Neural cell (in vitro differentiated cells): ENCODE results near the gene TGFBR2.

Source experiments
- CTCF ChIP-seq: fragments of 450-650 bp; IDR thresholded peaks from 2 replicates; pipeline ENCODE4 v1.5.1; 2014; ENCODE audit warnings: antibody characterized with exemption, mild to moderate bottlenecking, moderate library complexity; ENCODE audit not compliant: poor library complexity, severe bottlenecking
- EZH2 ChIP-seq: fragments of 200-600, 300-800 bp; shearing (Covaris generic), sonication (generic); IDR thresholded peaks from 2 replicates; pipeline ENCODE4 v1.6.1; 2014; ENCODE audit warnings: antibody characterized with exemption, low read length, borderline replicate concordance, mild to moderate bottlenecking; ENCODE audit not compliant: insufficient read depth, poor library complexity, severe bottlenecking

GRCh38 chr3:30695302-30696061, 89.1 kb downstream of the TGFBR2 start:
- no peak for TF ChIP-seq CTCF
- no peak for TF ChIP-seq EZH2
